GM12892 (cell line): ENCODE measurements around the gene ZNF30.
A peak's percentile ranks its signal among the peaks of the same experiment; 100 is the strongest.

Source experiments
- DNase-seq: peaks from one replicate; pipeline ENCODE4 v3.0.0; 2011; ENCODE audit not compliant: insufficient read length
- FAIRE-seq: peaks from 2 replicates; lab custom pipeline; 2011; peaks lifted over from hg19 to GRCh38; lab: Jason Lieb, UNC
- POLR2A ChIP-seq: IDR thresholded peaks from 2 replicates; pipeline ENCODE4 v1.6.1; 2011; ENCODE audit warnings: low read depth, low read length, control low read depth
- POLR2AphosphoS5 ChIP-seq: IDR thresholded peaks from 2 replicates; pipeline ENCODE4 v1.6.1; 2011; ENCODE audit warnings: low read depth, low read length, control low read depth
- TAF1 ChIP-seq: IDR thresholded peaks from 2 replicates; pipeline ENCODE4 v1.6.1; 2011; ENCODE audit warnings: low read depth, mild to moderate bottlenecking, control low read depth, low read length, borderline replicate concordance

Gene ZNF30

GRCh38 chr19:34925278-34925855, 1.3 kb upstream of the ZNF30 start:
- TF ChIP-seq TAF1 (no peak), POLR2AphosphoS5 (no peak), POLR2A (no peak)
- FAIRE-seq (no peak), DNase-seq (no peak)

DNA sequence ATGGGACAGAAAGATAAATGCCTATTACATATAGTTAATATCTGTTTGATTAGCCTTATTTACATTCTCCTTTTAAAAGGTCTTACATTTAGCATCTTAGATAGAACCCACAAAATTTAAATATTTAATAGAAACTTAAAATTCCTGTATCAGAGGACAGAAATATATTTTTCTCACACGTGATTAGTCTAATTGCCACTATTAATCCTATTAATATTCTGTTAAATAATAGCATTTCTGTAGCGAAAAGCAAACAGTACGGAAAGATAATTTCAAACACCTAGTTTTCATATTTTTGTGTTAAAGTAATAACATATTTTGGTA, 380 bp upstream of the ZNF30 start:
- no peak for FAIRE-seq
- TF ChIP-seq POLR2A: no peak
- DNase-seq: no peak

- no peak for DNase-seq
- TF ChIP-seq TAF1 (no peak), POLR2A (no peak), POLR2AphosphoS5 (no peak)
- no peak for FAIRE-seq
Observed at GRCh38 chr19:34932494-34932893, 5.8 kb downstream of the ZNF30 start.

DNA sequence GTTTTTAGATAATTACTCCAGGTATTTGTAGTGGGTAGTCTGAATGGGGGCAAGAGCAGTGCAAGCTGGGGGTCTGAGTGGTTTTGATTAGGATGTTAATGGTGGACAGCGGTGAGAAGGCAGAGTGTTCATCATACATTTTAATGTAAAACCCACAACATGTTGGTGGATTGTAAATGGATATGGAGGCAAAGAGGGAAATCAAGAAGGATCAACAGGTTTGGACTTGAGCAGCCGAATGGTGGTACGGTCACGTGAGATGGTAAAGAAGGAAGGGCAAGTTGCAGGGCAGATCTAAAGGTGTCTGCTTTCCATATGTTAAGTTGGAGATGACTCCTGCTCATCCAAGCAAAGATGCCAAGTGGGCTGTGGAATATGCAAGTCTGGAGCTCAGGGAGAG, 9.5 kb downstream of the ZNF30 start:
- DNase-seq (no peak), FAIRE-seq (no peak)
- TF ChIP-seq POLR2AphosphoS5 (no peak), TAF1 (no peak), POLR2A (no peak)

DNA sequence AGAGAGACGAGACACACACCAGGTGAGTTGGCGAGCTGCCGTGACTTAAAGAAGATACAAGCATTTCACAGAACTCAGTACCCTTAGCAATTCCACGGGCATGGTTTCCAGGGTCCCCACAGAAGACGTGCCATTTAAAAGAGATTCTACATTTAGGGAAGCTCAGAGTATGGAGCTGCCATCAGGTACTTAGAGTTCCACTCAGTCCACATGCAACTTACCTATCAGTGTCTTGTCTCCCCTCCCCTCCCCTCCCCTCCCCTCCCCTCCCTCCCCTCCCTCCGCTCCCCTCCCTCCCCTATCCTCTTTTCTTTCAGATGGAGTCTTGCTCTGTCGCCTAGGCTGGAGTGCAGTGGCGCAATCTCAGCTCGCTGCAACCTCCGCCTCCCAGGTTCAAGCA, 12.2 kb downstream of the ZNF30 start:
- FAIRE-seq (no peak), DNase-seq (no peak)
- TF ChIP-seq POLR2AphosphoS5 (no peak), POLR2A (no peak), TAF1 (no peak)

- no peak for DNase-seq
- TF ChIP-seq TAF1: no peak
- no peak for TF ChIP-seq POLR2A
- TF ChIP-seq POLR2AphosphoS5: no peak
- no peak for FAIRE-seq
Observed at GRCh38 chr19:34943861-34944573, 17.3 kb downstream of the ZNF30 start.

DNA sequence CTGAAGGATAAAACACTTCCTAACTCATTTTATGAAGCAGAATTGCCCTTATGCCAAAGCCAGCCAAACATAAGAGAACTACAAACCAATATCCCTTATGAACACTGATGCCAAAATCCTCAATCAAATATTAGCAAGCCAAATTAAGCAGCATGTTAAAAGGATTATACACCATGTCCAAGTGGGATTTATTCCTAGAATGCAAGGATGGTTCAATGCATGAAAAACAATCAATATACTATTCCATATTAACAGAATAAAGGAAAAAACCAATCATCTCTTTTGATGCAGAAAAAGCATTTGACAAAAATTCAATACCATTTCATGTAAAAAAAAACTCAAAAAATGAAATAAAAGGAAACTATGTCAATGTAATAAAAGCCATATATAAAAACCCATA, 26.4 kb downstream of the ZNF30 start:
- DNase-seq: no peak
- no peak for FAIRE-seq
- no peak for TF ChIP-seq POLR2AphosphoS5
- no peak for TF ChIP-seq TAF1
- no peak for TF ChIP-seq POLR2A

- FAIRE-seq (peak; percentile 14), DNase-seq (no peak)
- TF ChIP-seq TAF1 (no peak), POLR2AphosphoS5 (no peak), POLR2A (no peak)
Observed at GRCh38 chr19:34957830-34958751, 31.4 kb downstream of the ZNF30 start.

GRCh38 chr19:34959021-34959420, 32.3 kb downstream of the ZNF30 start:
- DNase-seq (no peak), FAIRE-seq (no peak)
- TF ChIP-seq POLR2A: no peak
- no peak for TF ChIP-seq POLR2AphosphoS5

- no peak for FAIRE-seq
- TF ChIP-seq POLR2AphosphoS5 (no peak), TAF1 (no peak), POLR2A (no peak)
Observed at GRCh38 chr19:34960103-34960805, 33.6 kb downstream of the ZNF30 start.

More at GRCh38 chr19:34960103-34960805, 33.6 kb downstream of the ZNF30 start:
- no peak for DNase-seq
